Right ventricle myocardium superior (tissue), 1 donor: ENCODE data around the gene C5orf47. TPM values are rescaled to one million over a fixed set of nuclear protein-coding genes. Genes with fewer than 3 reads are reported as not detected.
A peak's percentile ranks its signal among the peaks of the same experiment; 100 is the strongest.
"Not testable (repeated sequence)": the region's sequence is repeated elsewhere in the genome, so short reads cannot be mapped to it uniquely, and the experiment has no call there.

ENCODE experiments used
- ATAC-seq: fragments of 200-7000 bp; cut with Tn5 transposase; one replicate; pipeline ENCODE4 v1.9.1; 2020; ENCODE audit warnings: mild to moderate bottlenecking; ENCODE audit not compliant: poor library complexity
- DNase-seq: peaks from one replicate; pipeline ENCODE4 v3.0.0-alpha.2; 2020
- intact Hi-C: fragments of 100-400 bp; cut with DNase I; formaldehyde crosslinking; loops from one replicate; pipeline ENCODE4 v1.11.2; 2022
- total RNA-seq: library from RNA; stranded (reverse); fragmentation: NEBNext Ultra II Directional; extraction: Animal tissue kit (Norgen Biotek cat#: 25700); gene quantifications from one replicate; pipeline ENCODE4 v1.2.1, GENCODE V29; 2021
- donor health status: DM: no; HTN: yes; CAD: no; lungs with severe emphysema.

C5orf47 gene
- total RNA-seq, 1 donor from 2014 or later, result not detected

- no peak for ATAC-seq
- intact Hi-C loops, result no loop called here
- DNase-seq, result no peak
These were observed 22.5 kb downstream of the C5orf47 start for GRCh38 chr5:174011441-174011840.

- DNase-seq, ATAC-seq, intact Hi-C loops: not testable (repeated sequence)
These were observed 31.3 kb downstream of the C5orf47 start for GRCh38 chr5:174020069-174020927.

GRCh38 chr5:174020928-174021304 lies 31.9 kb downstream of the C5orf47 start:
- DNase-seq (no peak), ATAC-seq (no peak)
- intact Hi-C loops, result no loop called here

GRCh38 chr5:174022384-174023095 lies 33.6 kb downstream of the C5orf47 start:
- intact Hi-C loops, result no loop called here
- DNase-seq, result no peak
- ATAC-seq, result no peak

- intact Hi-C loops, result no loop called here
- no peak for ATAC-seq
- no peak for DNase-seq
These were observed 41.3 kb downstream of the C5orf47 start for GRCh38 chr5:174030286-174030685.

GRCh38 chr5:174044466-174045254 lies 55.7 kb downstream of the C5orf47 start:
- DNase-seq, result no peak
- intact Hi-C loops, result loop anchor here (2.0 kb wide), 1 partner anchor 266 kb away; no protein-coding TSS in a partner anchor
- no peak for ATAC-seq

GRCh38 chr5:174045470-174046025 lies 56.6 kb downstream of the C5orf47 start, which contains the start of gene NSG2:
Gene NSG2, plus strand, starts transcription at chr5:174045706. Its CDS starts 1,050 bp downstream, at chr5:174046756.
- intact Hi-C loops, result loop anchor here (2.0 kb wide), 1 partner anchor 265 kb away; no protein-coding TSS in a partner anchor
- ATAC-seq, result peak; percentile 99
- DNase-seq, result peak; percentile 89

- intact Hi-C loops, result no loop called here
- DNase-seq (no peak), ATAC-seq (no peak)
These were observed 57.6 kb downstream of the C5orf47 start for GRCh38 chr5:174046558-174046957.

- intact Hi-C loops, result no loop called here
- DNase-seq (no peak), ATAC-seq (no peak)
These were observed 58.6 kb downstream of the C5orf47 start for GRCh38 chr5:174047472-174048099.

- no peak for DNase-seq
- intact Hi-C loops, result no loop called here
- ATAC-seq, result no peak
These were observed 63.7 kb downstream of the C5orf47 start for GRCh38 chr5:174052636-174053035.

GRCh38 chr5:174053905-174054304 lies 64.9 kb downstream of the C5orf47 start:
- intact Hi-C loops, result no loop called here
- ATAC-seq (no peak), DNase-seq (no peak)

Other genes starting within 250 kb of the C5orf47 start
- gene CPEB4, start 100.8 kb upstream of the C5orf47 start, total RNA-seq, result 118 TPM
- 0.11 TPM for gene NSG2, start 56.5 kb downstream of the C5orf47 start, total RNA-seq